ENCODE results near the gene PCDHA6.
"Not testable (repeated sequence)": the region's sequence is repeated elsewhere in the genome, so short reads cannot be mapped to it uniquely, and the experiment has no call there.

PCDHA6 gene

GRCh38 chr5:140806834-140807775, 20.7 kb upstream of the PCDHA6 start, which contains the start of gene PCDHA4:
TSS of gene PCDHA4 (plus strand) at chr5:140807068.
- no peak within 1 kb of the TSS for H3K4me3 ChIP-seq (ENCODE audit: low read depth, low read length)
- TF ChIP-seq CTCF (IDR thresholded peaks at IDR 0.05; ENCODE audit: insufficient read depth, low read depth, low read length, missing control alignments), result no peak
- no peak for DNase-seq (ENCODE audit: low read depth)

GRCh38 chr5:140808241-140808888, 19.4 kb upstream of the PCDHA6 start:
- not testable (repeated sequence) for H3K4me3 ChIP-seq (ENCODE audit: low read depth, low read length); DNase-seq (ENCODE audit: low read depth)

GRCh38 chr5:140808889-140809291, 18.9 kb upstream of the PCDHA6 start:
- DNase-seq (ENCODE audit: low read depth), result no peak

GRCh38 chr5:140821375-140822280, 6.1 kb upstream of the PCDHA6 start, which contains the start of gene PCDHA5:
TSS of gene PCDHA5 (plus strand) at chr5:140821613.
- peak; percentile 10 for DNase-seq (ENCODE audit: low read depth)
- H3K4me3 ChIP-seq (ENCODE audit: low read depth, low read length), result no peak within 1 kb of the TSS
- peak; percentile 37 for TF ChIP-seq CTCF (IDR thresholded peaks at IDR 0.05; ENCODE audit: insufficient read depth, low read depth, low read length, missing control alignments)

More at GRCh38 chr5:140808889-140809291, 18.9 kb upstream of the PCDHA6 start:
- no peak overlapping the region for H3K4me3 ChIP-seq (ENCODE audit: low read depth, low read length)
- TF ChIP-seq CTCF (IDR thresholded peaks at IDR 0.05; ENCODE audit: insufficient read depth, low read depth, low read length, missing control alignments), result no peak

GRCh38 chr5:140822281-140822629, 5.5 kb upstream of the PCDHA6 start:
- TF ChIP-seq CTCF (IDR thresholded peaks at IDR 0.05; ENCODE audit: insufficient read depth, low read depth, low read length, missing control alignments), result no peak
- no peak overlapping the region for H3K4me3 ChIP-seq (ENCODE audit: low read depth, low read length)
- DNase-seq (ENCODE audit: low read depth), result no peak

GRCh38 chr5:140822969-140823368, 4.8 kb upstream of the PCDHA6 start:
- not testable (repeated sequence) for H3K4me3 ChIP-seq (ENCODE audit: low read depth, low read length); DNase-seq (ENCODE audit: low read depth)

GRCh38 chr5:140823475-140823874, 4.3 kb upstream of the PCDHA6 start:
- DNase-seq (ENCODE audit: low read depth), result no peak
- no peak for TF ChIP-seq CTCF (IDR thresholded peaks at IDR 0.05; ENCODE audit: insufficient read depth, low read depth, low read length, missing control alignments)
- no peak overlapping the region for H3K4me3 ChIP-seq (ENCODE audit: low read depth, low read length)
